DMS 273 treated with DMSO at 0.1 percent for 48 hours (cell line): Measurements from ENCODE around the gene PFKFB3.
"Not testable (repeated sequence)": the region's sequence is repeated elsewhere in the genome, so short reads cannot be mapped to it uniquely, and the experiment has no call there.

Experiments
- DNase-seq: peaks from one replicate; lab custom pipeline; 2025; lab: John Stamatoyannopoulos, UW

PFKFB3 gene

GRCh38 chr10:6236349-6237198, 33.8 kb downstream of the PFKFB3 start:
- DNase-seq, result no peak

DNA sequence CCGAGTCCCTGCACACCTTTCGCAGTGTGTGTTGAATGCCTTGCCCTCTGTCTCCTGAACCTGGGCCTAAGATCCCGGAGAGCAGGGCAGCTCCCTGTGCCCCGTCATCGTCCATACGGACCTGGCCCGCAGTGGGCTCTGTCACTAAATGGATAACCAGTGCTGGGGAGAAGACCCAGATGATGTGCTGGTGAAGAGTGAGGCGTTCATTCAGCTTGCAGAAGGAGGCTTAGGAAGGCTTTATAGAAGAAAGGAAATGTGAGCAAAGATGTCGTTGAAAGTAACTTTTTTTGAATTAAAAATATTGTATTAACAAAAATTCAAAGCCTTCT, 34.4 kb downstream of the PFKFB3 start:
- DNase-seq, result no peak

DNA sequence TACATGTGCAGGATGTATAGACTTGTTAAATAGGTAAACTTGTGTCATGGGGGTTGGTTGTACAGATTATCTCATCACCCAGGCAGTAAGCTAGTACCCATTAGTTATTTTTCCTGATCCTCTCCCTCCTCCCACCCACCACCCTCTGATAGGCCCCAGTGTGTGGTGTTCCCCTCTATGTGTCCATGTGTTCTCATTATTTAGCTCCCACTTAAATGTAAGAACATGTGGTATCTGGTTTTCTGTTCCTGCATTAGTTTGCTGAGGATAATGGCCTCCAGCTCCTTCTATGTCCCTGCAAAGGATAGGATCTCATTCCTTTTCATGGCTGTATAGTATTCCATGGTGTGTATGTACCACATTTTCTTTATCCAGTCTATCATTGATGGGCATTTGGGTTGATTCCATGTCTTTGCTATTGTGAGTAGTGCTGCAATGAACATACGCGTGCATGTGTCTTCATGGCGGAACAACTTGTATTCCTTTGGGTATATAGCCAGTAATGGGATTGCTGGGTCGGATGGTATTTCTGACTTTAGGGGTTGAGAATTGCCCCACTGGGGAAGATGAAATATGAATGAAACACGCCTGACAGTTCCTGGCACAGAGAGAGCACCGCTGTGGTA, 36.0 kb downstream of the PFKFB3 start:
- DNase-seq, result not testable (repeated sequence)

DNA sequence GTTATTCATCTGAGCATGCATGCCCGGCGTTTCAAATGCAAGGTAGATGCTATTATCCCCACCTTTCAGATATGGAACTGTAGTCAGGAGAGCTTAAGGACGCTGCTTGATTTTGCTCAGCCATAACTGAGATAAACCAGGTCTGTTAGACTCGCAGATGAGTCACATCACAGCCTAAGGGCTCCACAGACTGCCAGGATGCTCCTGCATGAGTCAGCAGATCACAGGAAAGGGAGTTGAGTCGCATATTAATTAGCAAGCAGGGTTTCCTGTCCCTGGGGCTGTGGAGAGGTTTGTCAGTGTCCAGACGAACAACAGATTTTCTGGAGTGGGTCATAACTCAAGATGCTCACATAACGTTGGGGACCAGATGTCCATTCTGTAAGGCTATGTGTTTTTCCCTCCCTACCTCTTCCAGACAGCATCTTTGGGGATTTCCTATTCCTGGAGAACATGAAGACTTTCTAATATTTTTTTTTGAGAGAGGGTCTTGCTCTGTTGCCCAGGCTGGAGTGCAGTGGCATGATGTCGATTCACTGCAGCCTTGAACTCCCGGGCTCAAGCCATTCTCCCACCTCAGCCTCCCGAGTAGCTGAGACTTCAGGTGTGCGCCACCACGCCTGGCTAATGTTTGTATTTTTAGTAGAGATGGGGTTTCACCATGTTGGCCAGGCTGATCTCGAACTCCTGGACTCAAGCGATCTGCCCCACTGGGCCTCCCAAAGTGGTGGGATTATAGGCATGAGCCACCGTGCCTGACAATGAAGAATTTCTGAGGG, 36.7 kb downstream of the PFKFB3 start:
- no peak for DNase-seq

GRCh38 chr10:6240254-6240653, 37.5 kb downstream of the PFKFB3 start:
- DNase-seq, result no peak

GRCh38 chr10:6242089-6242488, 39.4 kb downstream of the PFKFB3 start:
- no peak for DNase-seq

DNA sequence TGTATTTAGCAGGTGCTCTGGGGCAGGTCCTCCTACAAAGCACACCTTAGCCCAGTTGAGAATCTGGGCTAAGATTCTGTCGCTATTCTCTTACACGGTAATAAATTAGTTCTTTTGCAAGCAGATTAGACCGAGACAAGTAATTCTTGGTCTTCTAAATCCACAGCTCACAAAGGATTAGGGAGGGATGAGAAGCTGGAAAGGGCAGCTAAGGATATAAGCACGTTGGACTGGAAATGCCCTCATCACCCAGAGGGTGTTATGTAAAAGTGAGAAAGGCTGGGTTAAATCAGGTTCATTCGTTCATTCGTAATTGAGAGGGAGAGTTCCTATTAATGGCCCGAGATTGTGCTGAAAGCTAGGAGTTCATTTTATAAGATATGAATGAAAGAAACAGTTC, 41.8 kb downstream of the PFKFB3 start:
- DNase-seq, result no peak

DNA sequence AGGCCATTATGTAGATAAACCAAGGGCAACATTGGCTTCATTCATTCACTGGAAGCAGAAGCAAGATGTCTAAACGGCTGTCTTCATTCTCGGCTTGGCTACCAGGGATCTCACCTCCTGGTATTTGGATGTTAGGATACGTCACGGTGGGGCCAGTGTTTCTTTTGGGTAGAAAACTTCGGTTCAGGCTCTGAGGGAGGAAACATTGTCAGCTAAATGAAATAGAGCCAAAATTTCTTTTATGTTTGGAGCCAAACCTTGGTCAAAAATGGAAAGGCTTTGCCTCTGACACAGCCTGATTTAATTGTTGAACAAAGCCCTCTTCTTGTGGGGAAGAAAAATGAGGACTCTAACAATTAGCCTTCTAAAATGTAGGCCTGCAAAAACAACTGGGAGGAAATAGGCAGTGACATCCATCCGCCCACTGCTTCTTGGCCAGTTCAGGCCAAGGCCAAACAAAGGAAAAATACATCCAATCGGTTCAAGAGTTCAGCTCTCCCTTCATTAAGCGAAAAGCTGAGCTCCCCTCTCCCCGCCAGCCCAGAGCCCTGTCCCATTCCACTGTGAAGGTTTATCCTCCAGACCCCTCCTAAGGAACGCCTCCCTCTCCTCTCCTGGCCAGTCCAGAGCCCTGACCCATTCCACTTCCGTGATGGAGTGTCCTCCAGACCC, 44.4 kb downstream of the PFKFB3 start:
- DNase-seq, result no peak

DNA sequence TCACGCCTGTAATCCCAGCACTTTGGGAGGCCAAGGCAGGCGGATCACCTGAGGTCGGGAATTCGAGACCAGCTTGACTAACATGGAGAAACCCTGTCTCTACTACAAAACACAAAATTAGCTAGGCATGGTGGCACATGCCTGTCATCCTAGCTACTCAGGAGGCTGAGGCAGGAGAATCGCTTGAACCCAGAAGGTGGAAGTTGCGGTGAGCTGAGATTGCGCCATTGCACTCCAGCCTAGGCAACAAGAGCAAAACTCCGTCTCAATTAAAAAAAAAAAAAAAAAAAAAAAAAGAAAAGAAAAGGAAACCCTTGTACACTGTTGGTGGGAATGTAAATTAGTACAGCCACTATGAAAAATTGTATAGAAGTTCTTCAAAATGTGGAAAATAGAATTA, 46.2 kb downstream of the PFKFB3 start:
- DNase-seq, result not testable (repeated sequence)

DNA sequence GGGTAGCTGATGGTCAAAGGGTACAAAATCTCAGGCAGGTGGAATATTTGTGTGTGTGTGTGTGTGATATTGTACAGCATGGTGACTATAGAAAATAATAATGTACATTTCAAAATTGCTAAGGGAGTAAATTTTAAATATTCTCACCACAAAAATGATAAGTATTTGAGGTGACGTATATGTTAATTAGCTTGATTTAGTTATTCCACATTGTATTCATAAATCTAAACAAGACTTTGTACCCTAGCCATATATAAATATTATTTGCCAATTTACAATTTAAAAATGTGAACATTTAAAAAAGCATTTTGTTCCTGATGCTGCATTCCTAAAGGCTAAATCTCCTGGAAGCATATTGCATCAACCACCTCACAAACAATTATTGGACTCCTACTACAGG, 47.0 kb downstream of the PFKFB3 start:
- no peak for DNase-seq

DNA sequence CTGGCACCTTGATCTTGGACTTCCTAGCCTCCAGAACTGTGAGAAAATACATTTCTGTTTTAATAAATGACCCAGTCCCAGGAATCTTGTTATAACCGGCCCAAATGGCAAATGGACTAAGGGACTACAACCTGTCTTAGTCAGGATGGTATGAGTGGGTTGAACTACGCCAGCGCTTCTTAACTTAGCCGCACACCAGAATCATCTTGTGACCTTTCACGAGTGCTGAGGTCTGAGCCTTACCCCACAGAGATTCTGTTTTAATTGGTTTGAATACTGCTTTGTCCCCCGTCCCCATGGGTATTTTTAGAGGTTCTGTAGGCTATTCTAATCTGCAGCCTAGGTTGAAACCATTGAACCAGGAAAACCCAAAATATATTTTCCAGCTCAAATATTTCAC, 48.0 kb downstream of the PFKFB3 start:
- DNase-seq, result no peak

- DNase-seq, result no peak
These were observed 51.5 kb downstream of the PFKFB3 start for GRCh38 chr10:6254201-6254600.

- DNase-seq, result no peak
These were observed 52.9 kb downstream of the PFKFB3 start for GRCh38 chr10:6255548-6256061.

- no peak for DNase-seq
These were observed 53.7 kb downstream of the PFKFB3 start for GRCh38 chr10:6256439-6256838.

DNA sequence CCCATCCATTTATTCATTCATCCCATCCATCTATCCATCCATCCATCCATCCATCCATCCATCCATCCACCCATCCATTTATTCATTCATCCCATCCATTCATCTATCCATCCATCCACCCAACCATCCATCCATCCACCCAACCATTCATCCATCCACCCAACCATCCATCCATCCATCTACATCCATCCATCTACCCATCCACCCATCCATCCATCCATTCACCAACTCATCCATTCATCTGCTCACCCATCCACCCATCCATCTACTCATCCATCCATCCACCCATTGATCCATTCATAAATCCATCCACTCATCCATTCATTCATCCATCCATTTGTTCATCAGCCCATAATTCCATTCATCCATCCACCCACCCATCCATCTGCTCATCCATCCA, 56.4 kb downstream of the PFKFB3 start:
- DNase-seq, result no peak

GRCh38 chr10:6260843-6261242, 58.1 kb downstream of the PFKFB3 start:
- no peak for DNase-seq

DNA sequence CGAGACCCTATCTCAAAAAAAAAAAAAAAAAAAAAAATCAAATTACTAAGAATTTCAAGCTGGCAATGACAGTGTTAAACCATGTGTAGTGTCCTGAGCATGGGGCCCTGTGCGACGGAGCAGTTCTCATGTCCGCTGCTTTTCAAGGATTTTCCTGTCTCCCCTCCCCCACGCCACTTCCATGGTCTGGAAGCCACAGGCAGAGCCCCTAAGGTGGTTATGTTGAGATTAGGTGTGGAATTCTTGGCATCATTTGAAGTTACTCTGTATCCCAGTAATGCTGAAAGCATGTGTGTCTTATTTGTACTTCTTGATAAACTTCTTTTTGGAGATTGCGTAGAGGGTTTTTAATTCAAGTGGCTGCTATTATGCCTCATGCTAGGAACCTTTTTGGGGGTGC, 65.2 kb downstream of the PFKFB3 start:
- no peak for DNase-seq

GRCh38 chr10:6269432-6269831, 66.7 kb downstream of the PFKFB3 start:
- DNase-seq, result no peak

DNA sequence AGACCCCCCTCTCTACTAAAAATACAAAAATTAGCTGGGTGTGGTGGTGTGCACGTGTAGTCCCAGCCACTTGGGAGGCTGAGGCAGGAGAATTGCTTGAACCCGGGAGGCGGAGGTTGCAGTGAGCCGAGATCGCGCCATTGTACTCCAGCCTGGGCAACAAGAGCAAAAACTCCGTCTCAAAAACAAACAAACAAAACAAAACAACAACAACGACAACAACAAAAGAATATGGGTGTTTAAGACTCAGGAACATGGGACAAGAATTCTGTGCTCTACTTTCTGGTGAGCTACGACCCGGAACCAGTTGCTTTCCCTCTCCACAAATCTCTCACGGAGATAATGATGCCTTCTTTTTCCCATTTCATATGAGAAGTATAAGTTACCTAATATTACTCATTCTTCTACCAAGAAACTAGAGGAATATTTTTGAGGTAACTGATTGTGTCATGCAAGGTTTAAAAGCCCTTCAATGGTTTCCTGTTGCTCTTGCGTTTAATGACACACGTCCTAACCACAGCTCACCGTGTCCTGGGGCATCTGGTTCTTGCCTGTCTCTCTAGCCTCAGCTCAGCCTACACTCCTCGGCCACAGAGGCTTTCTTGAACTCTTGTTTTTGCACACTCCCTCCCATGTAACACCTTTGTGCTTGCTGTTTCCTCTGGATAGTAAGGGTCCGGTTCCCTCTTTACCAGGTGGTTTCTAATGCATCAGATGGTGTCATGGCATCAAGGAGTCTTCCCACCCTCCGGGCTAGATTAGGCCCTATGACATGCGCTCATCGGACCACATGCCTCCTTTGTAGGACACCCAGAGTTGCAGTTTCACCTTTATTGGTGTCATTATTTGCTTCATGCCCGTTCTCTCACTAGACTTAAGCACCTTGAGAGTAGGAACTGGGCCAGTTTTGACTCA, 67.5 kb downstream of the PFKFB3 start:
- no peak for DNase-seq

- DNase-seq, result no peak
These were observed 68.2 kb downstream of the PFKFB3 start for GRCh38 chr10:6270951-6271350.

- no peak for DNase-seq
These were observed 68.9 kb downstream of the PFKFB3 start for GRCh38 chr10:6271663-6272062.
